ENCODE measurements around the gene HDC.

HDC gene

DNA sequence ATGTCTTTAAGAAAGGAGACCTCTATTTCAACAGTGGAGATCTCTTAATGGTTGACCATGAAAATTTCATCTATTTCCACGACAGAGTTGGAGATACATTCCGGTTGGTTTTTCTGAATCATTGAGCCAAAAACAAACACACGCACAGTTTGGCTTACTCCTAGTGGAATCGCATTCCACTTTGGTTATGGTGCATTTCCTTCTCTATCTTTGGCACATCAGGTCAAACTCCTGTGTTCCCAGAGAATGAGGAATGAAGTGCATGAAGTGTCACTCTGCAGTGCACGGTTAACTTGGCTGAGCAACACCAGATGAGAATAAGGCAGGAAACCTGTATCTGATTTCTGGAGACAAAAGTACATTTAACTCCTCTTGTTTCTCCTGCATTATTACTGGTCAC lies 38.5 kb downstream of the HDC start:
- Mint-ChIP-seq H3K27me3 (no peaks in the 10 kb centered on the region), H3K4me1 (ENCODE audit: low read depth) (no peaks in the 10 kb centered on the region), H3K36me3 (ENCODE audit: low read depth) (no peaks in the 10 kb centered on the region), H3K27ac (no peak overlapping the region), H3K4me3 (no peak overlapping the region), H3K9me3 (no peaks in the 10 kb centered on the region)
- intact Hi-C loops (cut with micrococcal nuclease): no loop called here

DNA sequence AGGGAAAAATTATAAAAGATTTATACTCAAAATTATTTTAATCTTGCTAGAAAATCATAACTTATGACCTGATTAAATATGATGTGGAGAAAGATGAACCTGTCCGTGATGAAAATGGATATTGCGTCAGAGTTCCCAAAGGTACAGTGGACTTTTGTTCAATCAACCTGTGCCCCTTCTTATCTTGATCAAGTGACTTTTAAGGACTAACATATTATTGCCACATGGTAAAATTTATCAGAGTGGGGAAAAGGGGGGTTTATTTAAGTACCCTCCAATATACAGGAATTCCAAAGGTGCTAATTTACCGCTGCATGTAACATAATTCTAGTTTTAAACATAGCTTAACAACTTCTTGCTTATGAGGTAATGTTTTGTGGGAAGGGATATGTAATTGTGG lies 39.6 kb downstream of the HDC start:
- Mint-ChIP-seq H3K36me3 (ENCODE audit: low read depth) (no peaks in the 10 kb centered on the region), H3K4me1 (ENCODE audit: low read depth) (no peaks in the 10 kb centered on the region), H3K27me3 (no peaks in the 10 kb centered on the region), H3K9me3 (no peaks in the 10 kb centered on the region), H3K27ac (no peak overlapping the region), H3K4me3 (no peak overlapping the region)
- intact Hi-C loops (cut with micrococcal nuclease): no loop called here

DNA sequence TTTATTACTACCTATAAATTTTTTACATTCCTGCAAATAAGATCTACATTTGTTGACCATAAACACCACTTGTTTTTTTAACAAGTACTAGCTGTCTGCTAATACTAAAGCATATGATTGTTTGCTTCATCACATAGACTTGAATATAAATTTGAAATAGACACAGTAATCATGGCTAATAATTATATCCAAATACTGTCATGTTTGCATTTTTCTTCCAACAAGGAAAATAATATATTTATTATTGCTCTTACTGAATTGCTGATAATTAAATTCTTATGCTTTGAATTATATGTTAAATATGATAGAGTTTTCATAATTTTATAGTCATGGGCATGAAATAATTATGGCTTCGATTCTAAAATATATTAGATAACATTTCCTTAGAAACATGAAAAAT lies 40.5 kb downstream of the HDC start:
- no peak overlapping the region for H3K27ac Mint-ChIP-seq
- H3K4me3 Mint-ChIP-seq: no peak overlapping the region
- intact Hi-C loops (cut with micrococcal nuclease): no loop called here
- no peaks in the 10 kb centered on the region for H3K4me1 Mint-ChIP-seq (ENCODE audit: low read depth)
- H3K9me3 Mint-ChIP-seq: no peaks in the 10 kb centered on the region
- H3K27me3 Mint-ChIP-seq: no peaks in the 10 kb centered on the region
- H3K36me3 Mint-ChIP-seq (ENCODE audit: low read depth): no peaks in the 10 kb centered on the region

DNA sequence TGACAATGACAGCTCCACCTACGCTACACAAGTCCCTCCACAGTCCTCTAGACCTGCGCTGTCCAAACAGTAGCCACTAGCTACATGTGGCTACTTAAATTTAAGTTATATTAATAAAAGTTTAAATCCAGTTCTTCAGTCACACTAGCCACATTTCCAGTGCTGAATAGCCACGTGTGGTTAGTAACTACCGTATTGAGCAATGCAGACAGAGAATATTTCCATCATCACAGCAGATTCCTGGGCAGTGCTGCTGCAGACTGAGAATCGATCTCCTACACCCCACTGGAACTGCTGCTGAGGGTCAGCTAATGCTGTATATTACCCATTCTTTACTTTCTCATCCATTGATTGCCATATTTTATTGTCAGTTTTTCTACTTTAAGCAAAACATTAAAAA lies 40.9 kb downstream of the HDC start:
- no peak overlapping the region for H3K27ac Mint-ChIP-seq
- no peaks in the 10 kb centered on the region for H3K36me3 Mint-ChIP-seq (ENCODE audit: low read depth)
- H3K4me3 Mint-ChIP-seq: no peak overlapping the region
- no peaks in the 10 kb centered on the region for H3K27me3 Mint-ChIP-seq
- no peaks in the 10 kb centered on the region for H3K4me1 Mint-ChIP-seq (ENCODE audit: low read depth)
- H3K9me3 Mint-ChIP-seq: no peaks in the 10 kb centered on the region
- intact Hi-C loops (cut with micrococcal nuclease): no loop called here

DNA sequence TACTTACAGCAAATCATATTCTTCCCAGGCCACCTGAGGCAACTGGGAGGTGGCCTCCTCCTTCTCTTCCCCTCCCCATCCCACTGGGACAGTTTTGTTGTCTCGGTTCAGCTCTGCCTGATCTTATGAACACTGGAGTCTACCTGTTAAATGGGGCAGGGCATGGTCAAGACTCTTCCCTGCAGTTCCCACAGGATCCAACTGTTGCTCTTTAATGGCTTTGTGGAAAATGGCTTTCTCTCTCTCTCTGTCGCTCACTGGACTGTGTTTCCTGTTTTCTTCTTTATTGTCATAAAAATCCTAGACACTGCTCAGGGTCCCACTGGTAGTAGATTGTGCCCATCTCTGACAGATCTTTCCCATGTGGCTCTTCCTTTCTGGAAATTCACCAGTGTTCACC lies 43.3 kb downstream of the HDC start:
- no peak overlapping the region for H3K27ac Mint-ChIP-seq
- H3K9me3 Mint-ChIP-seq: no peaks in the 10 kb centered on the region

DNA sequence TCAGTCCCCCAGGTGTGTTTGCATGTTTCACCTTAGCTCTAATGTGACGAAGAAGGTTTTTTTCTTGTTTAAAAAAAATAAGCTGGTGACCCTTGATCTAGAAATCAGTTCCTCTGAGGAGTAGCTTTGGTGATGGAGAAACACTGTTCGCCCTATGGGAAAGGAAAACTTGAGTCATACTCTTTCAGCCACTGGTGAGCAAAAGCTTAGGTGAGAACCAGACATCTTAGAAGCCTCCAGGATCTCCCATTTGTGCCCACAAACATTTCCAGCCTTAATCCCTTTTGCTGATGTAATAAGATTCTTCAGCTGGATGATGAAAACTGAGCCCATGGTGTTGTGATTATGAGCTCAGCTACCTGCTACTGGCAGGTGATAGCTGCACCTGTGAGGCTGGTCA lies 45.7 kb downstream of the HDC start:
- Mint-ChIP-seq H3K27me3 (no peaks in the 10 kb centered on the region), H3K4me1 (ENCODE audit: low read depth) (no peaks in the 10 kb centered on the region), H3K36me3 (ENCODE audit: low read depth) (no peaks in the 10 kb centered on the region), H3K4me3 (no peak overlapping the region), H3K27ac (no peak overlapping the region), H3K9me3 (no peaks in the 10 kb centered on the region)
- intact Hi-C loops (cut with micrococcal nuclease): no loop called here

More for the DNA sequence above, 43.3 kb downstream of the HDC start:
- Mint-ChIP-seq H3K36me3 (ENCODE audit: low read depth) (no peaks in the 10 kb centered on the region), H3K27me3 (no peaks in the 10 kb centered on the region), H3K4me3 (no peak overlapping the region), H3K4me1 (ENCODE audit: low read depth) (no peaks in the 10 kb centered on the region)
- intact Hi-C loops (cut with micrococcal nuclease): no loop called here

DNA sequence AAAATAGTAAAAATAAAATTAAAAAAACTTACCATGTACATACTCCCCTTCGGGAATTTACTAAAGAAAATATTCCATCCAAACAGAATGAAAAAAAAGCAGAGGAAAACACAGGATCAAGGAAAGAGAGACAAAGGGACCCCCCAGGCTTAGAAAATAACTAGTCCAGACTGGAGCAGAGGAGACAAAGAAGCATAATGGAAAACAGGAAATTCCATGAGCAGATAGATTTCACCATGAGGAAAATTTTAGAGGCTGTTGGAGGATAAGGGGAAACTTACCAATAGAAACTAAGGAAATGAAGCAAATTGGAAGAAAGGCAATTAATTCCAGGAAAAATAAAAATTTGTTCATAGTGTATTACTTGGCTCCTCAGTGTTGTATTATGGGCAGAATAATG lies 46.8 kb downstream of the HDC start:
- Mint-ChIP-seq H3K9me3 (no peaks in the 10 kb centered on the region), H3K27ac (no peak overlapping the region), H3K36me3 (ENCODE audit: low read depth) (no peaks in the 10 kb centered on the region), H3K4me3 (no peak overlapping the region), H3K27me3 (no peaks in the 10 kb centered on the region), H3K4me1 (ENCODE audit: low read depth) (no peaks in the 10 kb centered on the region)
- intact Hi-C loops (cut with micrococcal nuclease): no loop called here

DNA sequence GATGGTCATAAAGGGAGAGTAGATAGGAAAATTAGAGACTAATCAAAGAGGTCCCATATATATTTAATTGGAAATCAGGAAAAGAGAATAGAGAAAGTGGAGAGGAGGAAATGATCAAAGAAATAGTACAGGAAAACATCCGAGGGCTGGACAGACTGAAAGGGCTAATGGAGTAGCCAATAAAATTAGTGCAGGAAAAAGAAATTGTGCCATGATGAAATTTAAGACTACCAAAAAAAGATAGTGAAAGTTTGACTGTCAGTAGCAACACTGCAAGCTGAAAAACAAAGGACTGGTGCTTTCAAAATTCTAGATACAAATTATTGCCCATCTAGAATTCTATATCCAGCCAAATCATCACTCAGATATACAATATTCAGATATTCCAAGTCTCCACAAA lies 47.2 kb downstream of the HDC start:
- H3K9me3 Mint-ChIP-seq: peaks cover under 1% of the 10 kb centered on the region
- no peaks in the 10 kb centered on the region for H3K36me3 Mint-ChIP-seq (ENCODE audit: low read depth)
- no peak overlapping the region for H3K27ac Mint-ChIP-seq
- intact Hi-C loops (cut with micrococcal nuclease): no loop called here
- H3K4me3 Mint-ChIP-seq: no peak overlapping the region
- no peaks in the 10 kb centered on the region for H3K4me1 Mint-ChIP-seq (ENCODE audit: low read depth)
- no peaks in the 10 kb centered on the region for H3K27me3 Mint-ChIP-seq

DNA sequence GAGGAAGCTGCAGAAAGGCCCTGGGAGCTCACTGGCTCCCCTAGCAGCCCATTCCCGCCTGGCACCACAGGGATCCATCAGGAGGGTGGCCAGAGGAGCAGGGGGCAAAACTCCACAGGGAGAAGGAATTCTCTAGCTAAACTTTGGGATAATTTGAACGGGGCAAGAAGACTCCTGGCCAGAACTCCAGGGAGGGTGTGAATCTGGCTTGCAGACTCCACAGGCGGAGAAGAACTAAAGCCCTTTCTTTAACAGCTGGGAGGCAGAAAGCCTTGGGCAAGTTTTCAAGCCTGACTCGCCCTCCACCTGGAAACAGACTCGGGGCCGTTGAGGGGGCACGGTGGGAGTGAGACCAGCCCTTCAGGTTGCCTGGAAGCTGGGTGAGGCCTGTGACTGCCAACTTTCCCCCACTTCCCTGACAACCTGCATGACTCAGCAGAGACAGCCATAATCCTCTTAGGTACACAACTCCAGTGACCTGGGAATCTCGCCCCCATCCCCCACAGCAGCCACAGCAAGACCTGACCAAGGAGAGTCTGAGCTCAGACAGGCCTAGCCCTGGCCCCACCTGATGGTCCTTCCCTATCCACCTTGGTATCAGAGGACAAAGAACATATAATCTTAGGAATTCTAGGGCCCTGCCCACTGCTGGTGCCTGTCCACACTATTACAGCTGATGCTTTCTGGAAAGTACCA lies 54.9 kb downstream of the HDC start:
- Mint-ChIP-seq H3K27ac (no peak overlapping the region), H3K36me3 (ENCODE audit: low read depth) (no peaks in the 10 kb centered on the region), H3K4me1 (ENCODE audit: low read depth) (no peaks in the 10 kb centered on the region), H3K27me3 (no peaks in the 10 kb centered on the region), H3K9me3 (peaks cover 27% of the 10 kb centered on the region), H3K4me3 (no peak overlapping the region)
- intact Hi-C loops (cut with micrococcal nuclease): no loop called here

DNA sequence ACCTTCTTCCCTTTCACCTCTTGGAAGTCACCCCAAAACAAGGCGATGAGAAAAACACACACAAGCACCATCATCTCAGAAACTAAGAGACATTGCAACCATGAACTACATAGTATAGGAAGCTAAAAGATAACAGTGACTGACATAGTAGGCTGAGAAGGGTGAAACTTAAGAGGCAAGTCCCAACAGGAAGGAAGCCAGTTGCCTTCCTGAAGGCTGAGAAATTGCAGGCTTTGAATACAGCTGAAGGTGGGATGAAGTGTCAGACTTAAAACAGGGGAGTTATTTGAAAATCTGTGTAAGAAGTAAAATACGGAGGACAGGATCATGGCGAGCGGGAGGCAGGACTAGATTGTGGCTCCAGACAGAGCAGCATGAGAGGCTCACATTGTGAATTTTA lies 55.7 kb downstream of the HDC start:
- Mint-ChIP-seq H3K27me3 (no peaks in the 10 kb centered on the region), H3K27ac (no peak overlapping the region), H3K4me1 (ENCODE audit: low read depth) (no peaks in the 10 kb centered on the region), H3K36me3 (ENCODE audit: low read depth) (no peaks in the 10 kb centered on the region), H3K4me3 (no peak overlapping the region), H3K9me3 (peaks cover 27% of the 10 kb centered on the region)
- intact Hi-C loops (cut with micrococcal nuclease): no loop called here

DNA sequence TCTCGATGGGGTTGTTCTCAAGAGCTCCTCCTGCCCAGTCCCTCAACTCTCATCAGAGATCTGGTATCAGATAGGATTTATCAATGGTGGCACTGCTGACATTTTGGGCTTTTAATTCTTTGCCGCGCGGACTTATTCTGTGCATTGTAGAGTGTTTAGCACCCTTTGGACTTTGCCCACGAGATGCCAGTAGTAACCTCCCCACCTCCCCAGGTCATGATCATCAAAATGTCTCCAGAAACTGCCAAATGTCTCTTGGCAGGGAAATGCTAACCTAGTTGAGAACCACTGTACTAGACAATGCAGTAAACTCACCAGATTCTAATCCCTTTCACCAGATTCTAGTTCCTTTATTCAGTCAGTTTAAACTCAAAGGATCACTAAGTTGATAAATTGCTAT lies 59.5 kb downstream of the HDC start:
- Mint-ChIP-seq H3K27me3 (no peaks in the 10 kb centered on the region), H3K36me3 (ENCODE audit: low read depth) (no peaks in the 10 kb centered on the region), H3K27ac (no peak overlapping the region), H3K4me1 (ENCODE audit: low read depth) (no peaks in the 10 kb centered on the region), H3K4me3 (no peak overlapping the region), H3K9me3 (peaks cover 4% of the 10 kb centered on the region)
- intact Hi-C loops (cut with micrococcal nuclease): no loop called here

DNA sequence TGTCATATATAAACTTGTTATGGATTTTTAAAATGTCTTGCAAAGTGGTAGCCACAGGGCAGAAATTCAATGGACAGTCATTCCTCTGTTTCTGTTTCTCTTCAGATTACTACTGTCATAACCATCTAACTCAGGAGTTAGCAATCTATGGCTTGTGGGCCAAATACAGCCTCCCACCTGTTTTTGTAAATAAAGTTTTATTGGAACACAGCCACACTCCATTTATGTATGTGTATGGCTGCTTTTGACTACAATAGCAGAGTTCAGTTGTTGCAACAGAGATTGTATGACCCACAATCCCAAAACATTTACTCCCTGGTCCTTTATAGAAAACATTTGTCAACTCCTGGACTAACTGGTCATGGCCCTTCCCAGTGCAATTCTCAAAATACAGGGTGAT lies 63.5 kb downstream of the HDC start:
- Mint-ChIP-seq H3K4me1 (ENCODE audit: low read depth) (no peaks in the 10 kb centered on the region), H3K36me3 (ENCODE audit: low read depth) (no peaks in the 10 kb centered on the region), H3K9me3 (no peaks in the 10 kb centered on the region), H3K27me3 (no peaks in the 10 kb centered on the region), H3K4me3 (no peak overlapping the region), H3K27ac (no peak overlapping the region)
- intact Hi-C loops (cut with micrococcal nuclease): no loop called here

DNA sequence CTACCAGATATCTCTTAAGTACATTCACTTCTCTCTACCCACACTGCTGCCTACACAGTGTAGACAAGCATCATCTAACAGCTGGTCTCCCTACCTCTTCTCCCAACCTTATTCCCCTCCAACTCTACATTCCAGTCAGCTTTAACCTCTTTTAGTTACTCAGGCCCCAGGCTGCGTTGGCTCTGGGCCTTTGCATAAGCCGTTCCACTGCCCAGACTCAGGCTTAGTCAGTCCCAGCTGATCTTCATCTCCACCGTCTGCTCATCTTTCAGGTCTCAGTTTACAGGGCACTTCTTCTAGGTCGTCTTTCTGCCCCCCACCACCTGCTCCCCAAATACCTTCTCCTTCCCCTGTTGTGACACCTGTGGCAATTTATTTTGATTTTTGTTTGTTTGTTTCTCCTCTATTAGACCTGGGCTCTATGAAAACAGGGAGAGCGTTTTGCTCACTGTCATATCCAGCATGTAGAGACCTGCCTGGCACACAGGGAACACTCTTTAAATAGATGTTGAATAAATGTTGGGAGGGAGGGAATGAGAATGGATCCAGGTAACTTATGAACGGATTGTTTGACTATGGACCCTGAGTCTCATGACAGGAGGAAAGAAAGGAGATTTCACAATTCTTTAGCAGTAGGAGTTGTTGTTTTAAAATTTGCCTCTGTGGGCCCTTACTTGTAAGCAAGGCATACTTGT lies 72.5 kb downstream of the HDC start:
- H3K36me3 Mint-ChIP-seq (ENCODE audit: low read depth): no peaks in the 10 kb centered on the region
- H3K27me3 Mint-ChIP-seq: no peaks in the 10 kb centered on the region
- no peaks in the 10 kb centered on the region for H3K9me3 Mint-ChIP-seq
- intact Hi-C loops (cut with micrococcal nuclease): no loop called here
- H3K27ac Mint-ChIP-seq: no peak overlapping the region
- no peaks in the 10 kb centered on the region for H3K4me1 Mint-ChIP-seq (ENCODE audit: low read depth)
- no peak overlapping the region for H3K4me3 Mint-ChIP-seq

DNA sequence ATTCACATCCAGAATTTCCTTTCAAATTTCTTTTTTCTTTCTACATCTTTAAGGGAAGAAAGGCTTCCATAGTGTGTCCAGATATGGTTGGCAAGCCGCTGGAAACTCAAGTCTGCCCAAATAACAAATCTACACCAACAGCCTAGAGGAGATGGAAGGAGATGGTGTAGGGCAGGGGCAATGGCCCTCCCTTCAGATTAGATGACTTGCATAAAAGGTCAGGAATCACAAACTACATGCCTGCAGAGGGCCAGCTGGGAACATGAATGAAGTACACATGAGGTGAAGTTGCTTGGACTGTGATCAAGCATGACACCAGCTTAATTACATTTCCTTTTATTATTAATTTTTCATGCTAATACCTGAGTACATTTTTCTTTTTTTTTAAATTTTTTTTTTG lies 73.4 kb downstream of the HDC start:
- Mint-ChIP-seq H3K27ac (no peak overlapping the region), H3K27me3 (no peaks in the 10 kb centered on the region), H3K4me1 (ENCODE audit: low read depth) (no peaks in the 10 kb centered on the region), H3K36me3 (ENCODE audit: low read depth) (no peaks in the 10 kb centered on the region), H3K9me3 (no peaks in the 10 kb centered on the region), H3K4me3 (no peak overlapping the region)
- intact Hi-C loops (cut with micrococcal nuclease): no loop called here
